GM23338 (cell line): ENCODE measurements around the gene KCNT2.

Experiments
- EZH2 ChIP-seq: fragments of 200-600 bp; sonication (generic); IDR thresholded peaks from one replicate; pipeline ENCODE4 v1.8.0; 2017; ENCODE audit warnings: antibody characterized with exemption, mild to moderate bottlenecking, low read depth; ENCODE audit not compliant: unreplicated experiment
- EZH2phosphoT487 ChIP-seq: fragments of 200-600 bp; sonication (generic); IDR thresholded peaks from one replicate; pipeline ENCODE4 v1.8.1; 2018; ENCODE audit warnings: antibody characterized with exemption; ENCODE audit not compliant: unreplicated experiment
- JUNB ChIP-seq: IDR thresholded peaks from one replicate; pipeline ENCODE4 v1.6.1; 2016; ENCODE audit warnings: antibody characterized with exemption; ENCODE audit not compliant: unreplicated experiment
- POLR2AphosphoS5 ChIP-seq: IDR thresholded peaks from 2 replicates; pipeline ENCODE4 v1.6.1; 2016; ENCODE audit warnings: antibody characterized with exemption, low read depth
- TF ChIP-seq, protein P1 (sequence below), 2 experiments: fragments of 200-600 bp in 1 of 2; sonication (generic) in 1 of 2; conservative IDR thresholded peaks; 2 replicates each; pipeline versions ENCODE4 v1.5.1 to v1.6.1; 2016 to 2017; ENCODE audit warnings: antibody characterized with exemption in 2 of 2, low read depth in 2 of 2, mild to moderate bottlenecking in 2 of 2, moderate library complexity in 1 of 2
- TF ChIP-seq, protein P2 (sequence below): IDR thresholded peaks from 2 replicates; pipeline ENCODE4 v1.6.1; 2016; ENCODE audit warnings: antibody characterized with exemption
- TF ChIP-seq, protein P3 (sequence below): IDR thresholded peaks from one replicate; pipeline ENCODE4 v1.6.1; 2018; ENCODE audit warnings: antibody characterized with exemption; ENCODE audit not compliant: unreplicated experiment

DNA sequence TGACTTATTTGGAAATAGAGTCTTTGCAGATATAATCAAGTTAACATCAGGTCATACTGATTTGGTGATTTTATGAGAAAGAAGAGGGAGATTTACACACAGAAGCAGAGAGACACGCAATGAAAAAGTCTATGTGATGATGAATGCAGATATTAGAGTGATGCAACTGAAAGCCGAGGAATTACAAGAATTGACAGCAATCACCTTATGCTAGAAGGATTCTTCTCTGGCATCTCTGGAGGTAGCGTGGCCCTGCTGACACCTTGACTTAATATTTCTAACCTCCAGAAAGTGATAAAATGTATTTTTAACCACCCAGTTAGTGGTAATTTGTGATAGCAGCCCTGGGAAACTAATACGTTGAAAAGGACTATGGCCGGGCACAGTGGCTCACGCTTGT lies 29.4 kb upstream of the KCNT2 start:
- TF ChIP-seq, protein P1, sequence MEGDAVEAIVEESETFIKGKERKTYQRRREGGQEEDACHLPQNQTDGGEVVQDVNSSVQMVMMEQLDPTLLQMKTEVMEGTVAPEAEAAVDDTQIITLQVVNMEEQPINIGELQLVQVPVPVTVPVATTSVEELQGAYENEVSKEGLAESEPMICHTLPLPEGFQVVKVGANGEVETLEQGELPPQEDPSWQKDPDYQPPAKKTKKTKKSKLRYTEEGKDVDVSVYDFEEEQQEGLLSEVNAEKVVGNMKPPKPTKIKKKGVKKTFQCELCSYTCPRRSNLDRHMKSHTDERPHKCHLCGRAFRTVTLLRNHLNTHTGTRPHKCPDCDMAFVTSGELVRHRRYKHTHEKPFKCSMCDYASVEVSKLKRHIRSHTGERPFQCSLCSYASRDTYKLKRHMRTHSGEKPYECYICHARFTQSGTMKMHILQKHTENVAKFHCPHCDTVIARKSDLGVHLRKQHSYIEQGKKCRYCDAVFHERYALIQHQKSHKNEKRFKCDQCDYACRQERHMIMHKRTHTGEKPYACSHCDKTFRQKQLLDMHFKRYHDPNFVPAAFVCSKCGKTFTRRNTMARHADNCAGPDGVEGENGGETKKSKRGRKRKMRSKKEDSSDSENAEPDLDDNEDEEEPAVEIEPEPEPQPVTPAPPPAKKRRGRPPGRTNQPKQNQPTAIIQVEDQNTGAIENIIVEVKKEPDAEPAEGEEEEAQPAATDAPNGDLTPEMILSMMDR (conservative IDR thresholded peaks at IDR 0.05; ENCODE audit: low read depth in 2 of 2): no peak
- TF ChIP-seq POLR2AphosphoS5 (no peak), EZH2phosphoT487 (no peak), JUNB (no peak), EZH2 (no peak)
- TF ChIP-seq, protein P2, sequence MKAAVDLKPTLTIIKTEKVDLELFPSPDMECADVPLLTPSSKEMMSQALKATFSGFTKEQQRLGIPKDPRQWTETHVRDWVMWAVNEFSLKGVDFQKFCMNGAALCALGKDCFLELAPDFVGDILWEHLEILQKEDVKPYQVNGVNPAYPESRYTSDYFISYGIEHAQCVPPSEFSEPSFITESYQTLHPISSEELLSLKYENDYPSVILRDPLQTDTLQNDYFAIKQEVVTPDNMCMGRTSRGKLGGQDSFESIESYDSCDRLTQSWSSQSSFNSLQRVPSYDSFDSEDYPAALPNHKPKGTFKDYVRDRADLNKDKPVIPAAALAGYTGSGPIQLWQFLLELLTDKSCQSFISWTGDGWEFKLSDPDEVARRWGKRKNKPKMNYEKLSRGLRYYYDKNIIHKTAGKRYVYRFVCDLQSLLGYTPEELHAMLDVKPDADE: no peak
- TF ChIP-seq, protein P3, sequence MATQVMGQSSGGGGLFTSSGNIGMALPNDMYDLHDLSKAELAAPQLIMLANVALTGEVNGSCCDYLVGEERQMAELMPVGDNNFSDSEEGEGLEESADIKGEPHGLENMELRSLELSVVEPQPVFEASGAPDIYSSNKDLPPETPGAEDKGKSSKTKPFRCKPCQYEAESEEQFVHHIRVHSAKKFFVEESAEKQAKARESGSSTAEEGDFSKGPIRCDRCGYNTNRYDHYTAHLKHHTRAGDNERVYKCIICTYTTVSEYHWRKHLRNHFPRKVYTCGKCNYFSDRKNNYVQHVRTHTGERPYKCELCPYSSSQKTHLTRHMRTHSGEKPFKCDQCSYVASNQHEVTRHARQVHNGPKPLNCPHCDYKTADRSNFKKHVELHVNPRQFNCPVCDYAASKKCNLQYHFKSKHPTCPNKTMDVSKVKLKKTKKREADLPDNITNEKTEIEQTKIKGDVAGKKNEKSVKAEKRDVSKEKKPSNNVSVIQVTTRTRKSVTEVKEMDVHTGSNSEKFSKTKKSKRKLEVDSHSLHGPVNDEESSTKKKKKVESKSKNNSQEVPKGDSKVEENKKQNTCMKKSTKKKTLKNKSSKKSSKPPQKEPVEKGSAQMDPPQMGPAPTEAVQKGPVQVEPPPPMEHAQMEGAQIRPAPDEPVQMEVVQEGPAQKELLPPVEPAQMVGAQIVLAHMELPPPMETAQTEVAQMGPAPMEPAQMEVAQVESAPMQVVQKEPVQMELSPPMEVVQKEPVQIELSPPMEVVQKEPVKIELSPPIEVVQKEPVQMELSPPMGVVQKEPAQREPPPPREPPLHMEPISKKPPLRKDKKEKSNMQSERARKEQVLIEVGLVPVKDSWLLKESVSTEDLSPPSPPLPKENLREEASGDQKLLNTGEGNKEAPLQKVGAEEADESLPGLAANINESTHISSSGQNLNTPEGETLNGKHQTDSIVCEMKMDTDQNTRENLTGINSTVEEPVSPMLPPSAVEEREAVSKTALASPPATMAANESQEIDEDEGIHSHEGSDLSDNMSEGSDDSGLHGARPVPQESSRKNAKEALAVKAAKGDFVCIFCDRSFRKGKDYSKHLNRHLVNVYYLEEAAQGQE: no peak
